GM18507 (cell line): ENCODE measurements around the gene SAA4.
"Not testable (repeated sequence)": the region's sequence is repeated elsewhere in the genome, so short reads cannot be mapped to it uniquely, and the experiment has no call there.

Source experiments
- DNase-seq: peaks from one replicate; pipeline ENCODE4 v3.0.0; 2011; ENCODE audit warnings: low read depth; ENCODE audit not compliant: insufficient read length; ENCODE audit errors: extremely low spot score
- FAIRE-seq: peaks from 2 replicates; lab custom pipeline; 2011; peaks lifted over from hg19 to GRCh38; lab: Jason Lieb, UNC

SAA4 gene

DNA sequence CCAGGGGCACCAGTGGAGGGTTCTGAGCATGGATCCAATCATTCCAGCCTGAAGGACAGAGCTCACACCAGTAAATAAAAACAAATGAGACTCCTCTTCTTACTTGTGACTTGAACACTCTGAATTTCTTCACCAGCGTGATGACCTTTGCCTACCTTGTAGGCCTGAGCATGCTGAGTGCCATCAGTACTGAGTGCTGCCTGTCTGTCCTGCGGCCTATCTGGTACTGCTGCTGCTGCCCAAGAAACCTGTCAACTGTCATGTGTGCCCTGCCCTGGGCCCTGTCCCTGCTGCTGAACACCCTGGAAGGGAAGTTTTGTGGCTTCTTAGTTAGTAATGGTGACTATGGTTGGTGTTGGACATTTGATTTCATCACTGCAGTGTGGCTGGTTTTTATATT is 40.1 kb downstream of the SAA4 start:
- no peak for FAIRE-seq

GRCh38 chr11:18193010-18193409 is 43.6 kb downstream of the SAA4 start:
- DNase-seq (no peak), FAIRE-seq (no peak)

More for the DNA sequence above, 40.1 kb downstream of the SAA4 start:
- no peak for DNase-seq

GRCh38 chr11:18191376-18191775 is 45.2 kb downstream of the SAA4 start:
- DNase-seq = no peak

DNA sequence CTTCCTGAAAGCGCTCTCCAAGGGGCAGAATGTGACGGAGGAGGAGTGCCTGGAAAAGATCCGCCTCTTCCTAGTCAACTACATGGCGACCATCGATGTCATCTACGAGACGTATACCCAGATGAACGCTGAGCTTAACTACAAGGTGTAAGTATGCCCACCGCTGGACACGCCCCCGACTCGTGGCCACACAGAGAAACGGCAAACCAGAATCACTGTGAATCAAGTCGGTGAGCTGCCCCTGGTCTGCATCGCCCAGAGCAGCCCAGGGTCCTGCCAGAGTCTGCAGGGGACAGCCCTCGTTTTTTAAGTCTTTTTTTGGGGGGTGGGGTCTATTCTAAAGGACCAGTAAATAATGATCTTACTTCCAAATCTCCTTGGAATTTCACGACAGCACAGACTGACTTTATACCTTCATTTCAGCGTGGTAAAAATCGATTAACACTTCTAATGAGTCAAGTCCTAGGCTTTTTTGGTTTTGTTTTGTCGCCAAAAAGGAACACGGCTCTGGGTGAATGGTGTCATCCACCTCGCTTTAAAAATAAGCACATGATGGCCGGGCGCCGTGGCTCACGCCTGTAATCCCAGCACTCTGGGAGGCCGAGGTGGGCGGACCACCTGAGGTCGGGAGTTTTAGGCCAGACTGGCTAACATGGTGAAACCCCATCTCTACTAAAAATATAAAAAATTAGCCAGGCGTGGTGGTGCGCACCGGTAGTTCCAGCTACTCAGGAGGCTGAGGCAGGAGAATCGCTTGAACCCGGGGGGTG is 46.9 kb downstream of the SAA4 start:
- not testable (repeated sequence) for FAIRE-seq, DNase-seq

More at GRCh38 chr11:18191376-18191775, 45.2 kb downstream of the SAA4 start:
- no peak for FAIRE-seq

GRCh38 chr11:18188796-18189195 is 47.8 kb downstream of the SAA4 start:
- no peak for DNase-seq
- no peak for FAIRE-seq
